Measurements from ENCODE around the gene CST9. TPM values are rescaled to one million over a fixed set of nuclear protein-coding genes. Genes with fewer than 3 reads are reported as not detected.

CST9 gene
- total and polyA plus RNA-seq, 10 of the 15 experiments (the other 5 are each of a cell fraction or from before 2014, with no cell fraction given) = not detected

DNA sequence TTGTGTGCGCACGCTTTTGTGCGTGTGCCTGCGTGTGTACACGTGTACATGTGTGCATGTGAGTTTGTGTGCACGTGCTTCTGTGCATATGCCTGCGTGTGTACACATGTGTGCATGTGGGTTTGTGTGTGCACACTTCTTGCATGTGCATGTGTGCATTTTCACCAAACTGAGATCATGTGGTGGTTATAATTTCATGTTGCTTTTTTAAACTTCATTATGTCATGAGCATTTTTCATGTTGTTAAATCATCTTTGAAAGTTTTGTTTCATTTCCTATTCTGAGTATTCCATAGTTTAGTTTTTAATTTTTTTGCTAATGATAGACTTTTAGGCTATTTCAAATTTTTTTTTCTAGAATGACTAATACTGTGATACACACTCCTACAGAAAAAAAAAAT is 38.4 kb upstream of the CST9 start (continued):
- no peak for TF ChIP-seq ZSCAN29 (IDR thresholded peaks at IDR 0.05)
- no peak for TF ChIP-seq BACH1 (IDR thresholded peaks at IDR 0.05; ENCODE audit: borderline replicate concordance)
- no peak for TF ChIP-seq CHD4 (IDR thresholded peaks at IDR 0.05)
- peak; percentile 89; the same call in 1 of the 2 replicates for TF ChIP-seq FOXM1 (IDR thresholded peaks at IDR 0.05; ENCODE audit: low read depth, low read length)
- peak; percentile 73; the same call in 1 of the 2 replicates for TF ChIP-seq CREM (IDR thresholded peaks at IDR 0.05; ENCODE audit: low read depth)
- TF ChIP-seq CUX1 (IDR thresholded peaks at IDR 0.05; ENCODE audit: insufficient replicate concordance, low read depth, low read length) = no peak
- no peak for TF ChIP-seq FOS (IDR thresholded peaks at IDR 0.05; ENCODE audit: borderline replicate concordance, extremely low read depth, insufficient read length)
- TF ChIP-seq SREBF2 (IDR thresholded peaks at IDR 0.05; ENCODE audit: low read length) = no peak
- no peak for TF ChIP-seq PAX8 (IDR thresholded peaks at IDR 0.05)
- no peak for TF ChIP-seq NR2F1 (conservative IDR thresholded peaks at IDR 0.05)
- peak; percentile 46; the same call in 1 of the 2 replicates for TF ChIP-seq IRF4 (IDR thresholded peaks at IDR 0.05; ENCODE audit: low read depth, low read length)
- TF ChIP-seq RBBP5 (conservative IDR thresholded peaks at IDR 0.05) = no peak
- TF ChIP-seq ESRRA (IDR thresholded peaks at IDR 0.05; ENCODE audit: low read length) = no peak
- TF ChIP-seq FOXK2 (IDR thresholded peaks at IDR 0.05) = no peak
- no peak for TF ChIP-seq POLR2AphosphoS5 (IDR thresholded peaks at IDR 0.05; ENCODE audit: low read length)
- peak; percentile 58; the same call in 1 of the 2 replicates for TF ChIP-seq CBFB (IDR thresholded peaks at IDR 0.05; ENCODE audit: low read depth)
- TF ChIP-seq, protein P1, sequence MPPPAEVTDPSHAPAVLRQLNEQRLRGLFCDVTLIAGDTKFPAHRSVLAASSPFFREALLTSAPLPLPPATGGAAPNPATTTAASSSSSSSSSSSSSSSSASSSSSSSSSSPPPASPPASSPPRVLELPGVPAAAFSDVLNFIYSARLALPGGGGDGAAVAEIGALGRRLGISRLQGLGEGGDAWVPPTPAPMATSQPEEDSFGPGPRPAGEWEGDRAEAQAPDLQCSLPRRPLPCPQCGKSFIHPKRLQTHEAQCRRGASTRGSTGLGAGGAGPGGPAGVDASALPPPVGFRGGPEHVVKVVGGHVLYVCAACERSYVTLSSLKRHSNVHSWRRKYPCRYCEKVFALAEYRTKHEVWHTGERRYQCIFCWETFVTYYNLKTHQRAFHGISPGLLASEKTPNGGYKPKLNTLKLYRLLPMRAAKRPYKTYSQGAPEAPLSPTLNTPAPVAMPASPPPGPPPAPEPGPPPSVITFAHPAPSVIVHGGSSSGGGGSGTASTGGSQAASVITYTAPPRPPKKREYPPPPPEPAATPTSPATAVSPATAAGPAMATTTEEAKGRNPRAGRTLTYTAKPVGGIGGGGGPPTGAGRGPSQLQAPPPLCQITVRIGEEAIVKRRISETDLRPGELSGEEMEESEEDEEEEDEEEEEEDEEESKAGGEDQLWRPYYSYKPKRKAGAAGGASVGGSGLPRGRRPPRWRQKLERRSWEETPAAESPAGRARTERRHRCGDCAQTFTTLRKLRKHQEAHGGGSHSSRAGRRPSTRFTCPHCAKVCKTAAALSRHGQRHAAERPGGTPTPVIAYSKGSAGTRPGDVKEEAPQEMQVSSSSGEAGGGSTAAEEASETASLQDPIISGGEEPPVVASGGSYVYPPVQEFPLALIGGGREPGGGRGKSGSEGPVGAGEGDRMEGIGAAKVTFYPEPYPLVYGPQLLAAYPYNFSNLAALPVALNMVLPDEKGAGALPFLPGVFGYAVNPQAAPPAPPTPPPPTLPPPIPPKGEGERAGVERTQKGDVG (CRISPR knock-in tag; IDR thresholded peaks at IDR 0.05) = no peak
- no peak for TF ChIP-seq MXI1 (IDR thresholded peaks at IDR 0.05; ENCODE audit: low read depth, low read length)
- no peak for TF ChIP-seq CBX3 (IDR thresholded peaks at IDR 0.05; ENCODE audit: borderline replicate concordance, low read depth)
- TF ChIP-seq, protein P2, sequence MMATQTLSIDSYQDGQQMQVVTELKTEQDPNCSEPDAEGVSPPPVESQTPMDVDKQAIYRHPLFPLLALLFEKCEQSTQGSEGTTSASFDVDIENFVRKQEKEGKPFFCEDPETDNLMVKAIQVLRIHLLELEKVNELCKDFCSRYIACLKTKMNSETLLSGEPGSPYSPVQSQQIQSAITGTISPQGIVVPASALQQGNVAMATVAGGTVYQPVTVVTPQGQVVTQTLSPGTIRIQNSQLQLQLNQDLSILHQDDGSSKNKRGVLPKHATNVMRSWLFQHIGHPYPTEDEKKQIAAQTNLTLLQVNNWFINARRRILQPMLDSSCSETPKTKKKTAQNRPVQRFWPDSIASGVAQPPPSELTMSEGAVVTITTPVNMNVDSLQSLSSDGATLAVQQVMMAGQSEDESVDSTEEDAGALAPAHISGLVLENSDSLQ (IDR thresholded peaks at IDR 0.05) = no peak
- peak; percentile 34 for TF ChIP-seq MEF2B (IDR thresholded peaks at IDR 0.05; ENCODE audit: partially characterized antibody, poor library complexity, severe bottlenecking)
